ENCODE data around the gene APEX2.
"Not testable (repeated sequence)": the region's sequence is repeated elsewhere in the genome, so short reads cannot be mapped to it uniquely, and the experiment has no call there.

Gene APEX2

GRCh38 chrX:55033429-55033828 is 33.3 kb downstream of the APEX2 start:
- TF ChIP-seq ZFX (IDR thresholded peaks at IDR 0.05), result no peak
- TF ChIP-seq, protein P1, sequence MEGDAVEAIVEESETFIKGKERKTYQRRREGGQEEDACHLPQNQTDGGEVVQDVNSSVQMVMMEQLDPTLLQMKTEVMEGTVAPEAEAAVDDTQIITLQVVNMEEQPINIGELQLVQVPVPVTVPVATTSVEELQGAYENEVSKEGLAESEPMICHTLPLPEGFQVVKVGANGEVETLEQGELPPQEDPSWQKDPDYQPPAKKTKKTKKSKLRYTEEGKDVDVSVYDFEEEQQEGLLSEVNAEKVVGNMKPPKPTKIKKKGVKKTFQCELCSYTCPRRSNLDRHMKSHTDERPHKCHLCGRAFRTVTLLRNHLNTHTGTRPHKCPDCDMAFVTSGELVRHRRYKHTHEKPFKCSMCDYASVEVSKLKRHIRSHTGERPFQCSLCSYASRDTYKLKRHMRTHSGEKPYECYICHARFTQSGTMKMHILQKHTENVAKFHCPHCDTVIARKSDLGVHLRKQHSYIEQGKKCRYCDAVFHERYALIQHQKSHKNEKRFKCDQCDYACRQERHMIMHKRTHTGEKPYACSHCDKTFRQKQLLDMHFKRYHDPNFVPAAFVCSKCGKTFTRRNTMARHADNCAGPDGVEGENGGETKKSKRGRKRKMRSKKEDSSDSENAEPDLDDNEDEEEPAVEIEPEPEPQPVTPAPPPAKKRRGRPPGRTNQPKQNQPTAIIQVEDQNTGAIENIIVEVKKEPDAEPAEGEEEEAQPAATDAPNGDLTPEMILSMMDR (conservative IDR thresholded peaks at IDR 0.05), result no peak
- no peak overlapping the region for H3K27ac ChIP-seq

DNA sequence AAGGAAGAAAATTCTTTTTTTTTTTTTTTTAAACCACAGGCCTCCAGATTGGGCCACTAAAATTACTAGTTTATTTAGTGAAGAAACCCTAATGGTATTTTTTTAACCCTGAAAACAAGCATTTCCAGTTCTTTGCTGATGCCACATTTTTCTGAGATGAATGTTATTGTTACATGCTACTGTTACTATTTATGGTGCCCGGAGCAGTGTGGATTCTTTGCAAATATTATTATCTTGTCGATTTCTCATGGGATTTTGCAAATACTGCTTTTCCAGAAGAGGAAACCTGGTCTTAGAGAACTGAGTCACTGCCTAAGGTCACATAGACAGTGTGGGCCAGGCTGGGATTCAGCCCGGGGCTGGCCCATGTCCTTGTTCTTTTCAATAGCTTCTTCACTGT is 39.3 kb downstream of the APEX2 start:
- H3K27ac ChIP-seq, result no peak overlapping the region
- no peak for TF ChIP-seq ZFX (IDR thresholded peaks at IDR 0.05)
- TF ChIP-seq, protein P1 (conservative IDR thresholded peaks at IDR 0.05), result no peak

DNA sequence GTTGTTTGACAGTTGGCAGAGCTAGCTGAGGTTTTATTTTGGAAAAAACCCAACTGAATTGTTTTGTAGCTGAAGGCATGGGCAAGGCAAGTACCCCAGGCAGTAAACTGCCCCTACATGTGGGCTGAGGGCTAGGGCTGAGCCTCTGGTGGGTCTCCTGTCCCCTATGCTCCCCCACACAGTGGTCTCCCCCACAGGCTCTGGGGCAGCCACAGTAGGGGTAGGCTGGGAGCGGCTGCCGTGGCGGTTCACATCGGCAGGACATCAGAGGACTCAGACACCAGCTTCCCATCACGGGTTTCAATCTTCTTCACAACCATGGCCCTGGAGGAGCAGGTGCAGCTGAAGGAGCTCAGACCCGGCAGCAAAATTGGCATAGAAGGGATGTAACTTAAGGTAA is 41.4 kb downstream of the APEX2 start:
- H3K27ac ChIP-seq, result no peak overlapping the region
- TF ChIP-seq ZFX (IDR thresholded peaks at IDR 0.05), result no peak
- TF ChIP-seq, protein P1 (conservative IDR thresholded peaks at IDR 0.05), result no peak

GRCh38 chrX:55050599-55050998 is 50.4 kb downstream of the APEX2 start:
- H3K27ac ChIP-seq, result not testable (repeated sequence)

GRCh38 chrX:55056820-55057674 is 56.9 kb downstream of the APEX2 start:
- TF ChIP-seq, protein P1 (conservative IDR thresholded peaks at IDR 0.05), result no peak
- no peak for TF ChIP-seq ZFX (IDR thresholded peaks at IDR 0.05)
- H3K27ac ChIP-seq, result no peak overlapping the region

DNA sequence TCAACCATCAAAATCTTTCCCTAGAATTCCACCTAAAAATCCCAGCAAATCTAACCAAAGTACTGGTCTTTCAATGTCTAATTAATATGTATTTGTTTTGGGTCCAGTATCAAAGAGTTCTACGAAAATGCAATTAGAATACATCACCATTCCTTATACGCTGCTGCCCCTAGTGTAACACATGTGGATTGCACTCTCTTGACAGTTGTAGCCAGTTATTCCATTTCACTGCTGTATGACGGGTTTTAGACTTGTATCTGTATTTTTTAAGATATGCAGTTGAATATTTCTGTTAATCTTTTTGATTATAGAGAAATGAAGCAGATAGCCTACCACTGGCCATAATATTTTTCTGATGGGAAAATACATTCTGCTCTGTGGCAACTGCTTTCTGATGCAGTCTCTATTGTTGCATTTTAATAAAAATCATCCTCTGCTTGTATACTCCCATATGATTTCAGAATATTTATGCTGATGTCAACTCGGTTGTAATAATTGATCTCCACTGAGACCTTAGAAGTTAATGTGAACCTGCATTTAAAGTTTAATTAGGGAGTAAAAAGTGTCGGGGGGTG is 57.6 kb downstream of the APEX2 start:
- TF ChIP-seq, protein P1 (conservative IDR thresholded peaks at IDR 0.05), result peak; percentile 81
- TF ChIP-seq ZFX (IDR thresholded peaks at IDR 0.05), result no peak
- H3K27ac ChIP-seq, result no peak overlapping the region

All from C4-2B (cell line).